ENCODE measurements around the gene PCYOX1L.

The PCYOX1L gene

GRCh38 chr5:149356391-149356790 lies 1.5 kb upstream of the PCYOX1L start:
- Histone ChIP-seq H3K9me3 (ENCODE audit: control insufficient read depth, low read length) (no peaks in the 10 kb centered on the region), H3K36me3 (ENCODE audit: control insufficient read depth, insufficient read depth, low read length) (peaks cover 43% of the 10 kb centered on the region), H3K4me1 (ENCODE audit: control insufficient read depth, insufficient read depth, low read length, poor library complexity, severe bottlenecking) (no peaks in the 10 kb centered on the region), H3K4me3 (ENCODE audit: extremely low read depth, insufficient read depth, low read length, poor library complexity, severe bottlenecking) (no peak overlapping the region), H3K27ac (ENCODE audit: low read depth, low read length, severe bottlenecking) (no peak overlapping the region)
- WGBS, 2 experiments (ENCODE audit: insufficient coverage in 2 of 2), result 95 to 97% methylated on average over 8 of the region's 8 CpGs

GRCh38 chr5:149358294-149358651 lies 427 bp downstream of the PCYOX1L start:
- Histone ChIP-seq H3K9me3 (ENCODE audit: control insufficient read depth, low read length) (no peaks in the 10 kb centered on the region), H3K4me1 (ENCODE audit: control insufficient read depth, insufficient read depth, low read length, poor library complexity, severe bottlenecking) (no peaks in the 10 kb centered on the region), H3K36me3 (ENCODE audit: control insufficient read depth, insufficient read depth, low read length) (peaks cover 24% of the 10 kb centered on the region), H3K4me3 (ENCODE audit: extremely low read depth, insufficient read depth, low read length, poor library complexity, severe bottlenecking) (peak overlapping the region; percentile 76), H3K27ac (ENCODE audit: low read depth, low read length, severe bottlenecking) (no peak overlapping the region)
- WGBS, 2 experiments (ENCODE audit: insufficient coverage in 2 of 2), result 3 to 5% methylated on average over 16 to 18 of the region's 18 CpGs

- Histone ChIP-seq H3K27ac (ENCODE audit: low read depth, low read length, severe bottlenecking) (no peak overlapping the region), H3K36me3 (ENCODE audit: control insufficient read depth, insufficient read depth, low read length) (peaks cover 17% of the 10 kb centered on the region), H3K9me3 (ENCODE audit: control insufficient read depth, low read length) (no peaks in the 10 kb centered on the region), H3K4me3 (ENCODE audit: extremely low read depth, insufficient read depth, low read length, poor library complexity, severe bottlenecking) (no peak overlapping the region), H3K4me1 (ENCODE audit: control insufficient read depth, insufficient read depth, low read length, poor library complexity, severe bottlenecking) (no peaks in the 10 kb centered on the region)
- WGBS, 2 experiments (ENCODE audit: insufficient coverage in 2 of 2), result 96 to 97% methylated on average over 6 to 8 of the region's 8 CpGs
Measured at GRCh38 chr5:149358868-149359495, 1.1 kb downstream of the PCYOX1L start.

- Histone ChIP-seq H3K36me3 (ENCODE audit: control insufficient read depth, insufficient read depth, low read length) (peaks cover 5% of the 10 kb centered on the region), H3K4me1 (ENCODE audit: control insufficient read depth, insufficient read depth, low read length, poor library complexity, severe bottlenecking) (no peaks in the 10 kb centered on the region), H3K4me3 (ENCODE audit: extremely low read depth, insufficient read depth, low read length, poor library complexity, severe bottlenecking) (no peak overlapping the region), H3K9me3 (ENCODE audit: control insufficient read depth, low read length) (no peaks in the 10 kb centered on the region), H3K27ac (ENCODE audit: low read depth, low read length, severe bottlenecking) (no peak overlapping the region)
- WGBS, 2 experiments (ENCODE audit: insufficient coverage in 2 of 2), result 100% methylated on average over 1 of the region's 1 CpG; no CpG with 5 or more reads in 1 of the 2 experiments
Measured at GRCh38 chr5:149360272-149360671, 2.4 kb downstream of the PCYOX1L start.

GRCh38 chr5:149362541-149362940 lies 4.7 kb downstream of the PCYOX1L start:
- H3K4me1 ChIP-seq (ENCODE audit: control insufficient read depth, insufficient read depth, low read length, poor library complexity, severe bottlenecking), result no peaks in the 10 kb centered on the region
- H3K36me3 ChIP-seq (ENCODE audit: control insufficient read depth, insufficient read depth, low read length), result no peaks in the 10 kb centered on the region
- no peak overlapping the region for H3K4me3 ChIP-seq (ENCODE audit: extremely low read depth, insufficient read depth, low read length, poor library complexity, severe bottlenecking)
- no peaks in the 10 kb centered on the region for H3K9me3 ChIP-seq (ENCODE audit: control insufficient read depth, low read length)
- 88 to 89% methylated on average over 11 to 12 of the region's 12 CpGs for WGBS, 2 experiments (ENCODE audit: insufficient coverage in 2 of 2)
- H3K27ac ChIP-seq (ENCODE audit: low read depth, low read length, severe bottlenecking), result no peak overlapping the region

GRCh38 chr5:149363358-149363757 lies 5.5 kb downstream of the PCYOX1L start:
- no peak overlapping the region for H3K4me3 ChIP-seq (ENCODE audit: extremely low read depth, insufficient read depth, low read length, poor library complexity, severe bottlenecking)
- H3K36me3 ChIP-seq (ENCODE audit: control insufficient read depth, insufficient read depth, low read length), result no peaks in the 10 kb centered on the region
- no peaks in the 10 kb centered on the region for H3K4me1 ChIP-seq (ENCODE audit: control insufficient read depth, insufficient read depth, low read length, poor library complexity, severe bottlenecking)
- no peak overlapping the region for H3K27ac ChIP-seq (ENCODE audit: low read depth, low read length, severe bottlenecking)
- H3K9me3 ChIP-seq (ENCODE audit: control insufficient read depth, low read length), result no peaks in the 10 kb centered on the region

GRCh38 chr5:149363936-149364335 lies 6.1 kb downstream of the PCYOX1L start:
- H3K4me1 ChIP-seq (ENCODE audit: control insufficient read depth, insufficient read depth, low read length, poor library complexity, severe bottlenecking), result no peaks in the 10 kb centered on the region
- H3K9me3 ChIP-seq (ENCODE audit: control insufficient read depth, low read length), result no peaks in the 10 kb centered on the region
- WGBS, 2 experiments (ENCODE audit: insufficient coverage in 2 of 2), result 96 to 99% methylated on average over 6 to 9 of the region's 9 CpGs
- H3K27ac ChIP-seq (ENCODE audit: low read depth, low read length, severe bottlenecking), result no peak overlapping the region
- H3K4me3 ChIP-seq (ENCODE audit: extremely low read depth, insufficient read depth, low read length, poor library complexity, severe bottlenecking), result no peak overlapping the region
- no peaks in the 10 kb centered on the region for H3K36me3 ChIP-seq (ENCODE audit: control insufficient read depth, insufficient read depth, low read length)

- Histone ChIP-seq H3K4me1 (ENCODE audit: control insufficient read depth, insufficient read depth, low read length, poor library complexity, severe bottlenecking) (no peaks in the 10 kb centered on the region), H3K9me3 (ENCODE audit: control insufficient read depth, low read length) (no peaks in the 10 kb centered on the region), H3K27ac (ENCODE audit: low read depth, low read length, severe bottlenecking) (no peak overlapping the region), H3K4me3 (ENCODE audit: extremely low read depth, insufficient read depth, low read length, poor library complexity, severe bottlenecking) (no peak overlapping the region), H3K36me3 (ENCODE audit: control insufficient read depth, insufficient read depth, low read length) (no peaks in the 10 kb centered on the region)
- 92 to 97% methylated on average over 2 of the region's 2 CpGs for WGBS, 2 experiments (ENCODE audit: insufficient coverage in 2 of 2)
Measured at GRCh38 chr5:149364719-149365118, 6.9 kb downstream of the PCYOX1L start.

- no peaks in the 10 kb centered on the region for H3K36me3 ChIP-seq (ENCODE audit: control insufficient read depth, insufficient read depth, low read length)
- no peaks in the 10 kb centered on the region for H3K4me1 ChIP-seq (ENCODE audit: control insufficient read depth, insufficient read depth, low read length, poor library complexity, severe bottlenecking)
- H3K9me3 ChIP-seq (ENCODE audit: control insufficient read depth, low read length), result no peaks in the 10 kb centered on the region
- no peak overlapping the region for H3K27ac ChIP-seq (ENCODE audit: low read depth, low read length, severe bottlenecking)
- 96 to 98% methylated on average over 4 to 5 of the region's 6 CpGs for WGBS, 2 experiments (ENCODE audit: insufficient coverage in 2 of 2)
- H3K4me3 ChIP-seq (ENCODE audit: extremely low read depth, insufficient read depth, low read length, poor library complexity, severe bottlenecking), result no peak overlapping the region
Measured at GRCh38 chr5:149365418-149365817, 7.6 kb downstream of the PCYOX1L start.

GRCh38 chr5:149366169-149366729 lies 8.4 kb downstream of the PCYOX1L start:
- no peaks in the 10 kb centered on the region for H3K4me1 ChIP-seq (ENCODE audit: control insufficient read depth, insufficient read depth, low read length, poor library complexity, severe bottlenecking)
- no peaks in the 10 kb centered on the region for H3K36me3 ChIP-seq (ENCODE audit: control insufficient read depth, insufficient read depth, low read length)
- H3K4me3 ChIP-seq (ENCODE audit: extremely low read depth, insufficient read depth, low read length, poor library complexity, severe bottlenecking), result no peak overlapping the region
- H3K9me3 ChIP-seq (ENCODE audit: control insufficient read depth, low read length), result no peaks in the 10 kb centered on the region
- 100% methylated on average over 1 of the region's 1 CpG; no CpG with 5 or more reads in 1 of the 2 experiments for WGBS, 2 experiments (ENCODE audit: insufficient coverage in 2 of 2)
- H3K27ac ChIP-seq (ENCODE audit: low read depth, low read length, severe bottlenecking), result no peak overlapping the region

GRCh38 chr5:149367249-149367971 lies 9.6 kb downstream of the PCYOX1L start:
- 29 to 33% methylated on average over 10 to 12 of the region's 14 CpGs for WGBS, 2 experiments (ENCODE audit: insufficient coverage in 2 of 2)

More at GRCh38 chr5:149367249-149367971, 9.6 kb downstream of the PCYOX1L start:
- H3K27ac ChIP-seq (ENCODE audit: low read depth, low read length, severe bottlenecking), result no peak overlapping the region
- no peaks in the 10 kb centered on the region for H3K9me3 ChIP-seq (ENCODE audit: control insufficient read depth, low read length)
- H3K4me3 ChIP-seq (ENCODE audit: extremely low read depth, insufficient read depth, low read length, poor library complexity, severe bottlenecking), result no peak overlapping the region
- H3K4me1 ChIP-seq (ENCODE audit: control insufficient read depth, insufficient read depth, low read length, poor library complexity, severe bottlenecking), result peaks cover 3% of the 10 kb centered on the region
- H3K36me3 ChIP-seq (ENCODE audit: control insufficient read depth, insufficient read depth, low read length), result no peaks in the 10 kb centered on the region
